ENCODE measurements around the gene CACNA1I. TPM values are rescaled to one million over a fixed set of nuclear protein-coding genes. Genes with fewer than 3 reads are reported as not detected.
A peak's percentile ranks its signal among the peaks of the same experiment; 100 is the strongest.

The CACNA1I gene
- total and polyA plus RNA-seq, 3 experiments from 2014 or later, result 0.71 to 4.6 (median 4.6) TPM

DNA sequence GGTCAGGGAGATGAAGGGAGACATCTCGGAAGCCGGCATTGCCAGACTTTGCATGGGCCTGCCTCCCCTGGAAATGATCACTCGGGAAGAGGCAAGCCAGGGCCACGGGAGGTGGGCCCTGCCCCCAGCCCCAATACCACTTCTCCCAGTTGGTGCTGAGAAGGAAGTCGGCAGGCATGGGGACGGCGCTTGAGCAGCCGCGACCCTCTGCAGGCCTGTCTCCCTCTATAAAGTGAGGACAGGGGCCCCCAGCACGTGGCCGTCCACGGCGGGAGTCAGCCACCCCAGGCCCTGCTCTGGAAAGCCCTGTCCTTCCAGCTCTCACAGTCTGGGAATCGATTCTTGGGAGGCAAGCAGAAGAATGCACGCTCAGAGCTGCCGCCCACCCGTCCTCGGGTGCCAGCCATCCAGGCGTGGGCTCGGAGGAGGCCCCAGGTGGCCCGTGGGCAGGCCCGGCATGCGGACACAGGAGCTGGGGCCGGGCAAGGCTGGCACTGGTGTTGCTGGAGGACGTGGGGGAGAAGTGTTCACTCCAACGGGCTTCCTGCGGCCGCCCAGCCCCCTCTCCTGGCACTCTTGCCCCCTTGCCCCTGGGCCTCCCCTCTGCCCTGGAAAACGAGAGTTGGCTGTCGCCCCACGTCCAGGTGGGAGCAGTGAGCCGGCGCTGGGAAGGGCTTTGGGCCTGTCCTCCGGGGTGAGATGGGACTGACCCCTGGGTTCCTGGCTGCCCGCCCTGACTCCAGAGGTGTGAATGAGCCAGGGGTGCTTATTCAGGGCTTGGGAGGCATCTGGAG lies 77.5 kb downstream of the CACNA1I start:
- Histone ChIP-seq H3K27me3 (ENCODE audit: insufficient read depth, low read length, poor library complexity, severe bottlenecking) (no peaks in the 10 kb centered on the region), H3K27ac (ENCODE audit: low read depth, low read length) (no peak overlapping the region), H3K9me3 (ENCODE audit: low read length) (no peaks in the 10 kb centered on the region), H3K36me3 (ENCODE audit: insufficient read depth, low read length) (no peaks in the 10 kb centered on the region), H3K4me3 (ENCODE audit: low read length) (no peak overlapping the region), H3K4me1 (ENCODE audit: insufficient read depth, low read length) (no peaks in the 10 kb centered on the region)
- Mint-ChIP-seq H3K4me3 (no peak overlapping the region), H3K27me3 (no peaks in the 10 kb centered on the region), H3K4me1 (no peaks in the 10 kb centered on the region), H3K36me3 (no peaks in the 10 kb centered on the region), H3K27ac (peak overlapping the region in 1 of 8 donors; percentile 65), H3K9me3 (no peaks in the 10 kb centered on the region)
- POLR2A ChIA-PET, result no interaction called here
- CTCF ChIA-PET, result no interaction called here
- no peak for DNase-seq

- Mint-ChIP-seq H3K9me3 (no peaks in the 10 kb centered on the region), H3K27me3 (no peaks in the 10 kb centered on the region), H3K27ac (no peak overlapping the region), H3K36me3 (no peaks in the 10 kb centered on the region), H3K4me1 (no peaks in the 10 kb centered on the region), H3K4me3 (no peak overlapping the region)
- Histone ChIP-seq H3K4me3 (ENCODE audit: low read length) (no peak overlapping the region), H3K27ac (ENCODE audit: low read depth, low read length) (no peak overlapping the region), H3K27me3 (ENCODE audit: insufficient read depth, low read length, poor library complexity, severe bottlenecking) (no peaks in the 10 kb centered on the region), H3K36me3 (ENCODE audit: insufficient read depth, low read length) (no peaks in the 10 kb centered on the region), H3K4me1 (ENCODE audit: insufficient read depth, low read length) (no peaks in the 10 kb centered on the region), H3K9me3 (ENCODE audit: low read length) (no peaks in the 10 kb centered on the region)
- CTCF ChIA-PET, result no interaction called here
- POLR2A ChIA-PET, result interaction anchor here (0.7 kb wide), 1 partner anchor 23 kb away, joined by 3 read pairs; no protein-coding TSS in a partner anchor
- DNase-seq, result no peak
These were observed 78.0 kb downstream of the CACNA1I start for GRCh38 chr22:39648630-39648950.

- Histone ChIP-seq H3K4me1 (ENCODE audit: insufficient read depth, low read length) (no peaks in the 10 kb centered on the region), H3K36me3 (ENCODE audit: insufficient read depth, low read length) (no peaks in the 10 kb centered on the region), H3K4me3 (ENCODE audit: low read length) (no peak overlapping the region), H3K27me3 (ENCODE audit: insufficient read depth, low read length, poor library complexity, severe bottlenecking) (no peaks in the 10 kb centered on the region), H3K27ac (ENCODE audit: low read depth, low read length) (no peak overlapping the region), H3K9me3 (ENCODE audit: low read length) (no peaks in the 10 kb centered on the region)
- ChIA-PET POLR2A (interaction anchor here (0.7 kb wide), 1 partner anchor 22 kb away, joined by 3 read pairs; no protein-coding TSS in a partner anchor), CTCF (interaction anchor here (0.6 kb wide), 1 partner anchor 64 kb away, joined by 3 read pairs; no protein-coding TSS in a partner anchor)
- H3K9me3 Mint-ChIP-seq, result no peaks in the 10 kb centered on the region
- DNase-seq, result no peak
- no peak overlapping the region for H3K27ac Mint-ChIP-seq
- H3K4me1 Mint-ChIP-seq, result peaks cover 0 to 2% (median 0%) of the 10 kb centered on the region in 3 donors
- no peak overlapping the region for H3K4me3 Mint-ChIP-seq
- H3K36me3 Mint-ChIP-seq, result no peaks in the 10 kb centered on the region
- H3K27me3 Mint-ChIP-seq, result no peaks in the 10 kb centered on the region
These were observed 79.0 kb downstream of the CACNA1I start for GRCh38 chr22:39649500-39650089.

GRCh38 chr22:39651053-39651996 lies 80.8 kb downstream of the CACNA1I start:
- no peak overlapping the region for H3K4me3 Mint-ChIP-seq
- no peaks in the 10 kb centered on the region for H3K27me3 ChIP-seq (ENCODE audit: insufficient read depth, low read length, poor library complexity, severe bottlenecking)
- H3K27ac Mint-ChIP-seq, result peak overlapping the region in 1 of 8 donors; percentile 60
- no peak overlapping the region for H3K4me3 ChIP-seq (ENCODE audit: low read length)
- no peak for DNase-seq
- ChIA-PET POLR2A (no interaction called here), CTCF (no interaction called here)
- H3K4me1 Mint-ChIP-seq, result peaks cover 0 to 11% (median 1%) of the 10 kb centered on the region in 3 donors
- H3K27me3 Mint-ChIP-seq, result no peaks in the 10 kb centered on the region
- no peaks in the 10 kb centered on the region for H3K36me3 ChIP-seq (ENCODE audit: insufficient read depth, low read length)
- no peaks in the 10 kb centered on the region for H3K9me3 ChIP-seq (ENCODE audit: low read length)
- peaks cover 2% of the 10 kb centered on the region for H3K4me1 ChIP-seq (ENCODE audit: insufficient read depth, low read length)
- no peak overlapping the region for H3K27ac ChIP-seq (ENCODE audit: low read depth, low read length)
- no peaks in the 10 kb centered on the region for H3K9me3 Mint-ChIP-seq
- no peaks in the 10 kb centered on the region for H3K36me3 Mint-ChIP-seq

DNA sequence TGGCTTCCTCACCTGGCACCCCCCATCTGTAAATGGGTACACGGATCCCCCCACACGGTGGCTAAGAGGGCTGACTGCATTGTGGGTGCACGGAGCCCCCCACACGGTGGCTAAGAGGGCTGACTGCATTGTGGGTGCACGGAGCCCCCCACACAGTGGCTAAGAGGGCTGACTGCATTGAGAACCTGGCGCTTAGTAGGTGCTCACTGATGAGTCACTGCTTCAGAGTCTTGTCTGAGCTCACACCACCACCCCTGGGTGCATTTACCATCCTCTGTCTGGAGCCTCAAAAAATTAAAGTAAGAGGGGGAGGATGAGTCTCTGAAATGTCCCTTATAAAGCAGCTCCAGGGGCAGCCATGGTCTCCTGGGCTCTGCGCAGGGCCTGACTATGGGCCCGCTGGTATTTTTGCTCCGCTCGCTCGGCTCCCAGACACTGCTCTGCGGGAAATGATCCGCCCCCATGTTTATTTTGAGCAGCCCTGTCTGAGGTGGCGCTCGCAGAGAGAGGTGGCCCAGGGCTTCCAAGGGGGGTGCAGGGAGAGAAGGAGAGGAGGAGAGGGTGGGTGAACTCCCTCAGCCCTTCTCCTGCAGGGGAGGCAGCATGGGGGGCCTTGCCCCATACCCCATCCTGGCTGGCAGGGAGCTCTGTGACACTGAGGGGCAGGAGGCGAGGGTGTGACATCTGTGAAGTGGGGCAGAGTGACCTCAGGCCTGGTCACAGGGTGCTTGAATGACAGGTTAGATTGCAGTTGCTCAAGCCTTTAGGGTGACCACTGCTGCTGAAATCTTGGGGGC lies 82.6 kb downstream of the CACNA1I start:
- Histone ChIP-seq H3K4me1 (ENCODE audit: insufficient read depth, low read length) (peaks cover 20% of the 10 kb centered on the region), H3K4me3 (ENCODE audit: low read length) (no peak overlapping the region), H3K27ac (ENCODE audit: low read depth, low read length) (no peak overlapping the region), H3K36me3 (ENCODE audit: insufficient read depth, low read length) (no peaks in the 10 kb centered on the region), H3K9me3 (ENCODE audit: low read length) (no peaks in the 10 kb centered on the region), H3K27me3 (ENCODE audit: insufficient read depth, low read length, poor library complexity, severe bottlenecking) (no peaks in the 10 kb centered on the region)
- no peak overlapping the region for H3K27ac Mint-ChIP-seq
- H3K9me3 Mint-ChIP-seq, result no peaks in the 10 kb centered on the region
- no peaks in the 10 kb centered on the region for H3K36me3 Mint-ChIP-seq
- DNase-seq, result no peak
- no peak overlapping the region for H3K4me3 Mint-ChIP-seq
- POLR2A ChIA-PET, result no interaction called here
- H3K4me1 Mint-ChIP-seq, result peaks cover 15 to 29% (median 15%) of the 10 kb centered on the region in 3 donors
- CTCF ChIA-PET, result interaction anchor here (0.7 kb wide), 1 partner anchor 10 kb away, joined by 3 read pairs; no protein-coding TSS in a partner anchor
- H3K27me3 Mint-ChIP-seq, result no peaks in the 10 kb centered on the region

DNA sequence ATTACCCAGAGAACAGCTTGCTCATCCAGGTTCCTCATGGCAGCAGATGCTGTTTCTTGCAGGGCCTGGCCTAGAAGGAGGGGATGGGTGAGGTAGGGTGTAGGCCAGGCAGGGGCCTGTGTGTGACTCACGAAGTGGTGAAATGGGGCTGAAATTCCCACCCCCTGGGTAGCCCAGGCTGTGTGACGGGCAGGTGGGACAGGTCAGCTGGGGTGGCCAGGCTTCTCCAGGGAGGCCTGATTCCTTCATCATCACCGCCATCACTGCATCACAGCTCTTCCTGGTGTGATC lies 83.2 kb downstream of the CACNA1I start:
- ChIA-PET CTCF (no interaction called here), POLR2A (no interaction called here)
- H3K36me3 ChIP-seq (ENCODE audit: insufficient read depth, low read length), result no peaks in the 10 kb centered on the region
- Mint-ChIP-seq H3K4me1 (peaks cover 20 to 35% (median 21%) of the 10 kb centered on the region in 3 donors), H3K36me3 (peaks cover 0 to 2% (median 0%) of the 10 kb centered on the region in 3 donors), H3K4me3 (no peak overlapping the region), H3K27me3 (peaks cover 0 to 3% of the 10 kb centered on the region in 2 donors), H3K27ac (no peak overlapping the region), H3K9me3 (no peaks in the 10 kb centered on the region)
- H3K27me3 ChIP-seq (ENCODE audit: insufficient read depth, low read length, poor library complexity, severe bottlenecking), result no peaks in the 10 kb centered on the region
- peaks cover 26% of the 10 kb centered on the region for H3K4me1 ChIP-seq (ENCODE audit: insufficient read depth, low read length)
- H3K9me3 ChIP-seq (ENCODE audit: low read length), result no peaks in the 10 kb centered on the region
- H3K27ac ChIP-seq (ENCODE audit: low read depth, low read length), result no peak overlapping the region
- DNase-seq, result no peak
- no peak overlapping the region for H3K4me3 ChIP-seq (ENCODE audit: low read length)

GRCh38 chr22:39654131-39654926 lies 83.8 kb downstream of the CACNA1I start:
- Mint-ChIP-seq H3K9me3 (no peaks in the 10 kb centered on the region), H3K27ac (peak overlapping the region in 1 of 8 donors; percentile 50), H3K36me3 (peaks cover 0 to 2% (median 0%) of the 10 kb centered on the region in 3 donors), H3K4me3 (no peak overlapping the region), H3K4me1 (peaks cover 24 to 41% (median 27%) of the 10 kb centered on the region in 3 donors), H3K27me3 (peaks cover 0 to 3% of the 10 kb centered on the region in 2 donors)
- CTCF ChIA-PET, result no interaction called here
- H3K27ac ChIP-seq (ENCODE audit: low read depth, low read length), result no peak overlapping the region
- DNase-seq, result no peak
- no peak overlapping the region for H3K4me3 ChIP-seq (ENCODE audit: low read length)
- no peaks in the 10 kb centered on the region for H3K36me3 ChIP-seq (ENCODE audit: insufficient read depth, low read length)
- no peaks in the 10 kb centered on the region for H3K27me3 ChIP-seq (ENCODE audit: insufficient read depth, low read length, poor library complexity, severe bottlenecking)
- no peaks in the 10 kb centered on the region for H3K9me3 ChIP-seq (ENCODE audit: low read length)
- H3K4me1 ChIP-seq (ENCODE audit: insufficient read depth, low read length), result peaks cover 32% of the 10 kb centered on the region
- POLR2A ChIA-PET, result no interaction called here

Measured in CD8-positive, alpha-beta memory T cell (primary cell).